RKO (cell line): ENCODE measurements around the gene GPR162.

Experiments used
- DNase-seq: peaks from one replicate; pipeline ENCODE4 v3.0.0-alpha.2; 2016; ENCODE audit warnings: low spot score

GPR162 gene

DNA sequence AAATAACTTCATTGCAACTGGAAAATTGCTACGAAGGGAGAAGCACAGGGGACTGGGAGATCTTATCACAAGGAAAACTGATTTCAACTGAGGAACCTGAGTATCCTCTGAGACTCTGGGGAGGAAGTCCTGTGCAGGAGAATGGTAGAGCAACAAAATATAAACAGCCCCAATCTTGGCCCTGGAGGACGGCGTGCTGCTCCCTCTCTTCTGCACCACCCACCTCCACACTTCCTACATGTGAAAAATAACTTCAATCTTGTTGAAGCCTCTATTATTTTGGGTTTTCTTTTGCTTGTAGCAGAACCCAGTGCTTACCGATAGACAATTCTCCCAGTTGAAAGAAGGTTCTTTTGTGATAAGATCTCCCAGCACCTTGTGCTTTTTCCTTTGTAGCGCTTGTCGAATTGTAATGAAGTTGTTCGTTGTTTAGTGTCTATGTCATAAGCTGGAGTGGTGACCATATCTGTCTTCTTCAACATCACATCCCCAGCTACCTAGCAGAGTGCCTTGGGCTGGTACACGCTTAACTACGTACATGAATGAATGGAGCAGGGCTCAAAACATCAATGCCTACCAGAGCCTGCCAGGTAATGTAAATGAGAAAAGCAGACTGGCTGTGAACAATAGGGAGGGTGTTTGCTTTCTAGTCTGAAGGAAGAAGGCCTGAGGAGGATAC is 35.1 kb upstream of the GPR162 start:
- no peak for DNase-seq

GRCh38 chr12:6787309-6787708 is 34.3 kb upstream of the GPR162 start:
- no peak for DNase-seq

GRCh38 chr12:6788972-6789924 is 32.4 kb upstream of the GPR162 start, which contains the start of gene CD4:
TSS of gene CD4 (plus strand) at chr12:6789528. CDS start at chr12:6800139, 10,611 bp downstream.
- no peak for DNase-seq

GRCh38 chr12:6790496-6791150 is 31.0 kb upstream of the GPR162 start:
- DNase-seq: no peak

- DNase-seq: no peak
These were observed 29.6 kb upstream of the GPR162 start for GRCh38 chr12:6791931-6792520.

- no peak for DNase-seq
These were observed 29.0 kb upstream of the GPR162 start for GRCh38 chr12:6792522-6793201.

- no peak for DNase-seq
These were observed 26.5 kb upstream of the GPR162 start for GRCh38 chr12:6795088-6795487.

DNA sequence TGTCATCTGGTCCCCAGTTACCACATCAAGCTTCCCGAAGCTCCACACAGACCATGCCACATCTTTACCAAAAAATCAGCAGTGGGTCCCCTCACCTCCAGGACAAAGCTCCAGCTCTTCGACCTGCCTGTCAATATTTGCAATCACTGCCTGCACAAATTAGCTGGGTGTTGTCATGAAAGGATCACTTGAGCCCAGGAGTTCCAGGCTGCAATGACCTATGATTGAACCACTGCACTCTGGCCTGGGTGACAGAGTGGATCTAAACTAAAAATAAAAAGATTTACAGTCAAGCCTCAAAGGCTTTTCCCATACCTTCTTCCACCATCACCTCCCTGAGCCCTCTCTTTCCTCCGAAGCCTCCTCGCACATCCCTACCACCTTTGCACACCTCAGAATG is 25.0 kb upstream of the GPR162 start:
- no peak for DNase-seq

DNA sequence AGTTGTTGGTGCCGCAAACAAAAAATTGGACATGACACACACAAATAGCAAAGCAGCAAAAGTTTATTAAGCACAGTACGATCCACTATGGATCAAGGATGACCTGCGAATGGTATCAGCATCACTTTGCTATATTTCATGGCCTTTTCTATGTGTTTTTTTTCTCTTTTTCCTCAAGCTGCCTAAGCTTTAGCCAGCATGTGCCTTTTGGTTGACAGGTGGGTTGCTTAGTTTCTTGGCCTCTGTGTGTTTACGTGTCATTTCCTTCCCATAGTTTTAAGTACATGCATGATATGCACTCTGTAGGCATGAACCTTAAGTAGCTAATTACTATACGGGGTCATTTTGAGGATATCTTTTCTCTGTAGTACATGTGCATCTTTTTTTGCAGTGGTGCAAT is 22.5 kb upstream of the GPR162 start:
- no peak for DNase-seq

GRCh38 chr12:6807170-6807569 is 14.5 kb upstream of the GPR162 start:
- DNase-seq: no peak

DNA sequence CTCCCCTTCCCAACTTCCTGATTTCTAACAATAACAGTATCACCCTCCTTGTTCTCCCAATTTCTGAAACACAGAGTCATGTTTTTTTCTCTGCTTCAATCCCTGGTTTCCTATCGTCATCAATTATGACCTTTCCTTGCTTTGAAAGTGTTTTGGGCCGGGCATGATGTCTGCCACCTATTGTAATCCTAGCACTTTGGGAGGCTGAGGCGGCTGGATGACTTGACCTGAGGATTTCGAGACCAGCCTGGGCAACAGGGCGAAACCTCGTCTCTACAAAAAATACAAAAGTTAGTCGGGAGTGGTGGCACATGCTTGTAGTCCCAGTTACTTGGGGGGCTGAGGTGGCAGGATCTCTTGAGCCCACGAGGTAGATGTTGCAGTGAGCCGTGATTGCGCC is 12.6 kb upstream of the GPR162 start:
- no peak for DNase-seq

DNA sequence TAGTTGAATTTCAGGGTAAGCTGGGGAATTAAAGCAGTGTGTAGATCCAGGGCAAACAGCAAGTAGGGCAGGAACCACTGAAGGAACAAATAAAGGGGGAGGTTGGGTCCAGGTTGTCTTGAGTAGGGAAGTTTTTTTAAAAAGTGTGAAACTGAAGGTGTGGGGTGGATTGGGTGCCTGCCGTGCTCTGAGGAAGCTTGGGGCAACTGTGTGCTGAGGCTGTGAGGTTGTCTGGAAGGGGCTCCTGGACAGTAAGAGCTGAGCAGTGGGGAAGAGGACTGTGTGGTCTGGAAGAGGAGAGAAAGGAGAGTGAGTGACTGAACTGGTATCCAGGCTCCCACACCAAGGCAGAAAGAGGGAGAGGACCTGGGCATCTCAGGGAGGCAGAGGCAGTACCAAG is 10.9 kb upstream of the GPR162 start:
- no peak for DNase-seq

DNA sequence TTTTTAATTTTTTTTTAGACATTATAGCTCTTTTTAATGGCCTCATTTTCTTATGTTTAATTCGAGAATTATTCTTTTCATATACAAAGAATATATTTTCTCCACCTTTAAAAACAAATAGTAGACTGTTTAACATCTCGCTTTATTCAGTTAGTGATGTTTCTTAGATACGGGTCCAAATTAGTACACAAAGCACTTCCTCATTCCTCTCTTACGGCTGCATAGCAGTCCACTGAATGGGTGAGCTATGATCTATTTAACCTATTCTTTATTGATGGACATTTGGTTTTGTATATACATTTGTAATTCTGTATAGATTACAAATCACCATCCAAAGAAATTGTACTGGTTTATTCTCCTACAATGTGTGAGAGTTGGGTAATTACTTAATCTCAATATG is 8.3 kb upstream of the GPR162 start:
- DNase-seq: no peak

GRCh38 chr12:6816598-6816997 is 5.0 kb upstream of the GPR162 start:
- DNase-seq: no peak

DNA sequence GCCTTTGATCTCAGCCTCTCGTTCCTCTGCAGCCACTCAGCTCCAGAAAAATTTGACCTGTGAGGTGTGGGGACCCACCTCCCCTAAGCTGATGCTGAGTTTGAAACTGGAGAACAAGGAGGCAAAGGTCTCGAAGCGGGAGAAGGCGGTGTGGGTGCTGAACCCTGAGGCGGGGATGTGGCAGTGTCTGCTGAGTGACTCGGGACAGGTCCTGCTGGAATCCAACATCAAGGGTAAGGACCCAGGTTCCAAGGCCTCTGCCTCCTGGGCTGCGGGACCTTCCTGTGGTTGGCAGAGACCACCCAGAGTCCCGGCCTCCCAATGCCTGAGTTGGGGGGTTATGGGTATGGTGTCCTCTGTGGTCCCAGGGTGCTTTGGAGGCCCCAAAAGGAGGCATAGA is 4.5 kb upstream of the GPR162 start:
- no peak for DNase-seq

- DNase-seq: no peak
These were observed 3.9 kb upstream of the GPR162 start for GRCh38 chr12:6817662-6818157.

GRCh38 chr12:6818222-6818621 is 3.4 kb upstream of the GPR162 start:
- no peak for DNase-seq

DNA sequence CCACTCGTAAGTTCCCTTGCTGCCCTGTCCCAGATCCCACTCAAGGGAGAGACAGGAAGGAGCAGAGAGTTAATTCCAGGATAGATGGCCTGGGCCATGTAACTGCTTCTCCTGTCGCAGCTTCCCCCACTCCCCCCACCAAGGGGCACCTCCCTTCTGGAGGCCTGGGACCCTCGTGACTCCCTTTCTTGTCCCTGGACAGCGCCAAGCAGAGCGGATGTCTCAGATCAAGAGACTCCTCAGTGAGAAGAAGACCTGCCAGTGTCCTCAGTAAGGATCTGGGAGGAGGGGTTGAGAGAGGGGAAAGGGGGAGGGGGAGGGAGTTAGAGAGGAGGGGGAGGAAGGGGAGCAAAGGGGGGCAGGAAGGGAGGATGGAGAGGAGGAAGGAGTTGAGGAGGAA is 3.0 kb upstream of the GPR162 start:
- no peak for DNase-seq

GRCh38 chr12:6819106-6820030 is 2.3 kb upstream of the GPR162 start:
- DNase-seq: no peak

DNA sequence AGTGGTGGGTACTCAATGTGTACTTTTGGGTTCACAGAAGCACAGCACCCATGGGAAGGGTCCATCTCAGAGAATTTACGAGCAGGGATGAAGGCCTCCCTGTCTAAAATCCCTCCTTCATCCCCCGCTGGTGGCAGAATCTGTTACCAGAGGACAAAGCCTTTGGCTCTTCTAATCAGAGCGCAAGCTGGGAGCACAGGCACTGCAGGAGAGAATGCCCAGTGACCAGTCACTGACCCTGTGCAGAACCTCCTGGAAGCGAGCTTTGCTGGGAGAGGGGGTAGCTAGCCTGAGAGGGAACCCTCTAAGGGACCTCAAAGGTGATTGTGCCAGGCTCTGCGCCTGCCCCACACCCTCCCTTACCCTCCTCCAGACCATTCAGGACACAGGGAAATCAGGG is 1.5 kb upstream of the GPR162 start:
- no peak for DNase-seq
